ENCODE measurements around the gene OSBPL1A. TPM values are rescaled to one million over a fixed set of nuclear protein-coding genes. Genes with fewer than 3 reads are reported as not detected.

The OSBPL1A gene
- total and polyA plus RNA-seq, 2 experiments from 2014 or later = 23.1 to 33.3 TPM

DNA sequence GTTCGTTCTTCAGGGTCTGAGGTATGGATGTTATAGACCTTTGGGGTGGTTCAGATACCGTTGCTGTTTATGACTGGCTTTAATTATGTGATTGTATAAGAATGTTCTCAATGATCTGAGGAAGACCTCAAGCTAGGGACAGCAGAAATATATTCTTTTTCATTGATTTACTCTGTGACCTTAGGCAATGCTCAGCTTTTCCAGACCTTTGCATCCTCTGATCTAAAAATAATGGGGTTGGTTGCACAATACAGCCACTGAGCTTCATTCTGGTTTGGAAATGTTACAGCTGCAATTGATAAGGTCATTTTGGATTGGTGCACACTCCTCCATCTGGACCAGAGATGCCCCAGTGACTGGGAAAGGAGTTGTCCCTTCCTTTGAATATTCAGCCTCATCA is 276.0 kb downstream of the OSBPL1A start:
- H3K36me3 ChIP-seq = no peaks in the 10 kb centered on the region
- H3K27me3 ChIP-seq = no peaks in the 10 kb centered on the region
- no peaks in the 10 kb centered on the region for H3K9me3 ChIP-seq (ENCODE audit: low read depth)
- TF ChIP-seq, protein P1, sequence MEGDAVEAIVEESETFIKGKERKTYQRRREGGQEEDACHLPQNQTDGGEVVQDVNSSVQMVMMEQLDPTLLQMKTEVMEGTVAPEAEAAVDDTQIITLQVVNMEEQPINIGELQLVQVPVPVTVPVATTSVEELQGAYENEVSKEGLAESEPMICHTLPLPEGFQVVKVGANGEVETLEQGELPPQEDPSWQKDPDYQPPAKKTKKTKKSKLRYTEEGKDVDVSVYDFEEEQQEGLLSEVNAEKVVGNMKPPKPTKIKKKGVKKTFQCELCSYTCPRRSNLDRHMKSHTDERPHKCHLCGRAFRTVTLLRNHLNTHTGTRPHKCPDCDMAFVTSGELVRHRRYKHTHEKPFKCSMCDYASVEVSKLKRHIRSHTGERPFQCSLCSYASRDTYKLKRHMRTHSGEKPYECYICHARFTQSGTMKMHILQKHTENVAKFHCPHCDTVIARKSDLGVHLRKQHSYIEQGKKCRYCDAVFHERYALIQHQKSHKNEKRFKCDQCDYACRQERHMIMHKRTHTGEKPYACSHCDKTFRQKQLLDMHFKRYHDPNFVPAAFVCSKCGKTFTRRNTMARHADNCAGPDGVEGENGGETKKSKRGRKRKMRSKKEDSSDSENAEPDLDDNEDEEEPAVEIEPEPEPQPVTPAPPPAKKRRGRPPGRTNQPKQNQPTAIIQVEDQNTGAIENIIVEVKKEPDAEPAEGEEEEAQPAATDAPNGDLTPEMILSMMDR (IDR thresholded peaks at IDR 0.05; ENCODE audit: low read depth, low read length) = no peak
- no peak for DNase-seq (ENCODE audit: low read depth in 1 of 2, low spot score in 1 of 2)
- no peak overlapping the region for H3K27ac ChIP-seq
- no peaks in the 10 kb centered on the region for H3K4me1 ChIP-seq (ENCODE audit: low read depth)
- no peak overlapping the region for H3K4me3 ChIP-seq

- Histone ChIP-seq H3K9me3 (ENCODE audit: low read depth) (no peaks in the 10 kb centered on the region), H3K27ac (no peak overlapping the region), H3K27me3 (no peaks in the 10 kb centered on the region), H3K4me3 (no peak overlapping the region), H3K4me1 (ENCODE audit: low read depth) (no peaks in the 10 kb centered on the region), H3K36me3 (no peaks in the 10 kb centered on the region)
- DNase-seq (ENCODE audit: low read depth in 1 of 2, low spot score in 1 of 2) = no peak
- TF ChIP-seq, protein P1 (IDR thresholded peaks at IDR 0.05; ENCODE audit: low read depth, low read length) = no peak
These were observed 276.9 kb downstream of the OSBPL1A start for GRCh38 chr18:24120676-24121075.

- no peak overlapping the region for H3K4me3 ChIP-seq
- H3K27me3 ChIP-seq = no peaks in the 10 kb centered on the region
- H3K36me3 ChIP-seq = no peaks in the 10 kb centered on the region
- TF ChIP-seq, protein P1 (IDR thresholded peaks at IDR 0.05; ENCODE audit: low read depth, low read length) = peak; percentile 75
- no peak overlapping the region for H3K27ac ChIP-seq
- DNase-seq (ENCODE audit: low read depth in 1 of 2, low spot score in 1 of 2) = peak; percentile 81 to 82
- H3K4me1 ChIP-seq (ENCODE audit: low read depth) = no peaks in the 10 kb centered on the region
- no peaks in the 10 kb centered on the region for H3K9me3 ChIP-seq (ENCODE audit: low read depth)
These were observed 278.7 kb downstream of the OSBPL1A start for GRCh38 chr18:24118750-24119577.

GRCh38 chr18:24115628-24116027 is 282.0 kb downstream of the OSBPL1A start:
- no peak overlapping the region for H3K4me3 ChIP-seq
- no peaks in the 10 kb centered on the region for H3K9me3 ChIP-seq (ENCODE audit: low read depth)
- no peak overlapping the region for H3K27ac ChIP-seq
- TF ChIP-seq, protein P1 (IDR thresholded peaks at IDR 0.05; ENCODE audit: low read depth, low read length) = no peak
- no peak for DNase-seq (ENCODE audit: low read depth in 1 of 2, low spot score in 1 of 2)
- no peaks in the 10 kb centered on the region for H3K4me1 ChIP-seq (ENCODE audit: low read depth)
- H3K36me3 ChIP-seq = no peaks in the 10 kb centered on the region
- H3K27me3 ChIP-seq = no peaks in the 10 kb centered on the region

DNA sequence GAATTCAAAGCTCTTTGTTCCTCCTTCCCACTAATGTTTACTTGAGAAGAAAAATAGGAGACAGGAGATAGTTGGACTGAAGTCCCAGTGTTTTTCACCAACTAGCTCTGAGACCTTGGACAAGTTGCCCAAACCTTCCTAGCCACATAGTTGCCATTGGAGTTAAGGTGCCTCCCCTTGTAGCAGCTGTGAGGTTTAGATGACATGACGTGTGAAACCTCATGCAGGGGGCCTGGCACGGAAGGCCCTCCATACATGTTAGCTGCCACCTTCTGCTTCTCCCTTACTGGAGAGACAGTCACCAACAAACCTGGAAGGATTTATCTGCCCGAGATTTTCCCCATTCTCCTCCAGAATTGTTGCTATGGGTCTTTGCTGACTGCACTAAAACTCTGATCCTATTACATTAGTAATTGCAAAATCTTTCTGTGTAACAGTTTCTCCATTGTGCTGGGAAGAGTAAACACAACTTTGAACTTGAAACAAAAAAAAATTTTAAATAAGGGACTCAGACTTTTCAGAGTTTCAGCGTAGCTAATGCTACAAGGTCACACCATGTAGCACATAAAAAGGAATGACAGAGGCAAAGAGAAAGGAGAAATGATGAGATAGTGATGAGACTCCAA is 282.6 kb downstream of the OSBPL1A start:
- Histone ChIP-seq H3K4me1 (ENCODE audit: low read depth) (no peaks in the 10 kb centered on the region), H3K27ac (no peak overlapping the region), H3K4me3 (no peak overlapping the region), H3K27me3 (no peaks in the 10 kb centered on the region), H3K9me3 (ENCODE audit: low read depth) (no peaks in the 10 kb centered on the region), H3K36me3 (no peaks in the 10 kb centered on the region)
- TF ChIP-seq, protein P1 (IDR thresholded peaks at IDR 0.05; ENCODE audit: low read depth, low read length) = no peak
- DNase-seq (ENCODE audit: low read depth in 1 of 2, low spot score in 1 of 2) = no peak
